Ovary (tissue), 9 donors: ENCODE measurements around the gene KIF4B. TPM values are rescaled to one million over a fixed set of nuclear protein-coding genes. Genes with fewer than 3 reads are reported as not detected.

Experiments used
- DNase-seq, 5 donors: peaks; one replicate each; pipeline ENCODE4 v3.0.0-alpha.2; 2019 to 2020
- H3K27ac ChIP-seq, 2 donors: fragments of 200-600 bp; one replicate each; pipeline versions ENCODE4 v1.5.1 to v1.8.0; 2019 to 2022
- H3K27me3 ChIP-seq: fragments of 200-600 bp; one replicate; pipeline ENCODE4 v1.8.0; 2022
- H3K36me3 ChIP-seq: fragments of 200-600 bp; sonication (generic); one replicate; pipeline ENCODE4 v1.5.1; 2019
- H3K4me1 ChIP-seq: one replicate; pipeline ENCODE4 v1.8.1; 2013; ENCODE audit warnings: mild to moderate bottlenecking, moderate library complexity; ENCODE audit not compliant: insufficient read depth
- H3K4me3 ChIP-seq: fragments of 200-600 bp; sonication (generic); one replicate; pipeline ENCODE4 v1.5.1; 2017
- H3K9me3 ChIP-seq, 2 donors: fragments of 200-600 bp in 1 of 2; sonication (generic) in 1 of 2; one replicate each; pipeline versions ENCODE4 v1.5.1 to v1.8.1; 2013 to 2019; ENCODE audit warnings: mild to moderate bottlenecking in 1 of 2, moderate library complexity in 1 of 2
- CTCF ChIP-seq, 3 donors: fragments of 450-650 bp in 2 of 3; fragments of 200-600 bp in 1 of 3; IDR thresholded peaks; one replicate each; pipeline versions ENCODE4 v1.5.1 to v1.8.0; 2016 to 2022; ENCODE audit warnings: antibody characterized with exemption in 3 of 3, mild to moderate bottlenecking in 1 of 3
- EP300 ChIP-seq: sonication (generic); formaldehyde crosslinking; IDR thresholded peaks from one replicate; pipeline ENCODE4 v1.6.1; 2017; ENCODE audit warnings: antibody characterized with exemption
- POLR2A ChIP-seq: fragments of 450-650 bp; IDR thresholded peaks from one replicate; pipeline ENCODE4 v1.6.1; 2017; ENCODE audit warnings: antibody characterized with exemption, mild to moderate bottlenecking, moderate library complexity
- WGBS, 3 donors: extraction: QIAGEN DNeasy Blood & Tissue Kit in 1 of 3; methylation state at CpG; one replicate each; pipeline versions ENCODE4 v1.1.5 to v1.1.7; 2013 to 2017; 5-methylcytosine and 5-hydroxymethylcytosine counted together
- intact Hi-C, 4 donors: fragments of 100-400 bp; cut with DNase I; formaldehyde crosslinking; loops; one replicate each; pipeline versions ENCODE4 v1.11.0 to v1.15.1; 2022 to 2023
- polyA plus RNA-seq, 2 donors: library from polyadenylated mRNA; stranded (reverse); fragments of 200-250 nt in 1 of 2; fragments of 350-450 nt in 1 of 2; fragmentation: Illumina TruSeq in 1 of 2; extraction: RNeasy Lipid Tissue Mini Kit (QIAGEN cat#74804) in 1 of 2; gene quantifications; one replicate each; pipeline ENCODE4 v1.2.3, GENCODE V29; 2013 to 2014
- total RNA-seq, 7 donors: library from RNA; depleted of rRNA in 2 of 7; stranded (reverse); fragments of >200 nt in 2 of 7; fragmentation: NEBNext Ultra II Directional in 3 of 7; extraction: Animal tissue kit (Norgen Biotek cat#: 25700) in 3 of 7; gene quantifications; one replicate each; pipeline versions ENCODE4 v1.1.0 to v1.2.4, GENCODE V29; 2016 to 2023
- donor health status: DM: no; HTN: no; CAD: no; lungs with moderate emphysema.
- donor health status: DM: no; HTN: no; CAD: no.
- donor health status: Bipolar disorder and iron deficiency.
- donor health status: DM: yes; HTN: yes; CAD: no.
- donor health status: DM: no; HTN: no; CAD: no.
- donor health status: DM: yes; HTN: yes; CAD: no.

KIF4B gene
- total and polyA plus RNA-seq, 9 donors = 0.12 to 0.13 TPM; not detected in 7

- no peaks in the 10 kb centered on the region for H3K27me3 ChIP-seq
- no peaks in the 10 kb centered on the region for H3K36me3 ChIP-seq
- DNase-seq = no peak
- 66 to 71% (median 70%) methylated on average over 5 of the region's 5 CpGs for WGBS, 3 donors
- no peak overlapping the region for H3K4me3 ChIP-seq
- no peak for TF ChIP-seq EP300
- peak in 1 of 3 donors; percentile 12 for TF ChIP-seq CTCF (IDR thresholded peaks at IDR 0.05)
- no peaks in the 10 kb centered on the region for H3K9me3 ChIP-seq
- H3K27ac ChIP-seq = no peak overlapping the region
- H3K4me1 ChIP-seq = no peaks in the 10 kb centered on the region
- intact Hi-C loops = no loop called here
These were observed 46.0 kb upstream of the KIF4B start for GRCh38 chr5:154967421-154968024.

GRCh38 chr5:154968953-154969352 lies 44.6 kb upstream of the KIF4B start:
- WGBS, 3 donors = 96 to 98% (median 96%) methylated on average over 5 of the region's 5 CpGs
- no peak overlapping the region for H3K4me3 ChIP-seq
- H3K4me1 ChIP-seq = no peaks in the 10 kb centered on the region
- H3K9me3 ChIP-seq = no peaks in the 10 kb centered on the region
- no peaks in the 10 kb centered on the region for H3K27me3 ChIP-seq
- no peak for DNase-seq
- H3K36me3 ChIP-seq = no peaks in the 10 kb centered on the region
- H3K27ac ChIP-seq = no peak overlapping the region
- intact Hi-C loops = no loop called here
- TF ChIP-seq POLR2A (no peak), CTCF (IDR thresholded peaks at IDR 0.05) (no peak), EP300 (no peak)

- TF ChIP-seq EP300 (no peak), POLR2A (no peak), CTCF (IDR thresholded peaks at IDR 0.05) (no peak)
These were observed 42.8 kb upstream of the KIF4B start for GRCh38 chr5:154970759-154971158.

GRCh38 chr5:154971501-154971900 lies 42.1 kb upstream of the KIF4B start:
- no peaks in the 10 kb centered on the region for H3K4me1 ChIP-seq
- DNase-seq = no peak
- H3K27me3 ChIP-seq = no peaks in the 10 kb centered on the region
- 45 to 63% (median 62%) methylated on average over 2 of the region's 2 CpGs for WGBS, 3 donors
- no peak overlapping the region for H3K27ac ChIP-seq
- no peak for TF ChIP-seq EP300
- no peak for TF ChIP-seq CTCF (IDR thresholded peaks at IDR 0.05)
- TF ChIP-seq POLR2A = no peak
- H3K9me3 ChIP-seq = no peaks in the 10 kb centered on the region
- intact Hi-C loops = loop anchor here in 1 of 4 donors (10.0 kb wide), 1 partner anchor 173 kb away; no protein-coding TSS in a partner anchor
- H3K4me3 ChIP-seq = no peak overlapping the region
- H3K36me3 ChIP-seq = no peaks in the 10 kb centered on the region

More at GRCh38 chr5:154970759-154971158, 42.8 kb upstream of the KIF4B start:
- Histone ChIP-seq H3K4me3 (no peak overlapping the region), H3K27ac (no peak overlapping the region), H3K9me3 (no peaks in the 10 kb centered on the region), H3K27me3 (no peaks in the 10 kb centered on the region), H3K4me1 (no peaks in the 10 kb centered on the region), H3K36me3 (no peaks in the 10 kb centered on the region)
- intact Hi-C loops = loop anchor here in 1 of 4 donors (10.0 kb wide), 1 partner anchor 174 kb away; no protein-coding TSS in a partner anchor
- DNase-seq = no peak
